ENCODE measurements around the gene LIPA.
"Not testable (repeated sequence)": the region's sequence is repeated elsewhere in the genome, so short reads cannot be mapped to it uniquely, and the experiment has no call there.

LIPA gene

GRCh38 chr10:89204621-89205185 lies 46.9 kb downstream of the LIPA start:
- Histone ChIP-seq H3K27me3 (replicated peaks) (peaks cover 6% of the 10 kb centered on the region), H3K36me3 (replicated peaks) (no peaks in the 10 kb centered on the region), H3K4me3 (ENCODE audit: low read depth, low read length) (no peak overlapping the region), H3K27ac (no peak overlapping the region)
- TF ChIP-seq, protein P1, sequence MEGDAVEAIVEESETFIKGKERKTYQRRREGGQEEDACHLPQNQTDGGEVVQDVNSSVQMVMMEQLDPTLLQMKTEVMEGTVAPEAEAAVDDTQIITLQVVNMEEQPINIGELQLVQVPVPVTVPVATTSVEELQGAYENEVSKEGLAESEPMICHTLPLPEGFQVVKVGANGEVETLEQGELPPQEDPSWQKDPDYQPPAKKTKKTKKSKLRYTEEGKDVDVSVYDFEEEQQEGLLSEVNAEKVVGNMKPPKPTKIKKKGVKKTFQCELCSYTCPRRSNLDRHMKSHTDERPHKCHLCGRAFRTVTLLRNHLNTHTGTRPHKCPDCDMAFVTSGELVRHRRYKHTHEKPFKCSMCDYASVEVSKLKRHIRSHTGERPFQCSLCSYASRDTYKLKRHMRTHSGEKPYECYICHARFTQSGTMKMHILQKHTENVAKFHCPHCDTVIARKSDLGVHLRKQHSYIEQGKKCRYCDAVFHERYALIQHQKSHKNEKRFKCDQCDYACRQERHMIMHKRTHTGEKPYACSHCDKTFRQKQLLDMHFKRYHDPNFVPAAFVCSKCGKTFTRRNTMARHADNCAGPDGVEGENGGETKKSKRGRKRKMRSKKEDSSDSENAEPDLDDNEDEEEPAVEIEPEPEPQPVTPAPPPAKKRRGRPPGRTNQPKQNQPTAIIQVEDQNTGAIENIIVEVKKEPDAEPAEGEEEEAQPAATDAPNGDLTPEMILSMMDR (IDR thresholded peaks at IDR 0.05; ENCODE audit: low read depth, low read length, missing control alignments) = no peak
- in situ Hi-C loops (cut with HindIII; ENCODE audit: low pct_ligation_motif_present, low sequenced_read_pairs) = loop anchor here (25.0 kb wide), 1 partner anchor 192 kb away; no protein-coding TSS in a partner anchor
- DNase-seq = no peak

- no peak overlapping the region for H3K27ac ChIP-seq
- TF ChIP-seq, protein P1 (IDR thresholded peaks at IDR 0.05; ENCODE audit: low read depth, low read length, missing control alignments) = no peak
- H3K36me3 ChIP-seq (replicated peaks) = no peaks in the 10 kb centered on the region
- in situ Hi-C loops (cut with HindIII; ENCODE audit: low pct_ligation_motif_present, low sequenced_read_pairs) = loop anchor here (25.0 kb wide), 1 partner anchor 191 kb away; no protein-coding TSS in a partner anchor
- H3K27me3 ChIP-seq (replicated peaks) = peaks cover 6% of the 10 kb centered on the region
- no peak overlapping the region for H3K4me3 ChIP-seq (ENCODE audit: low read depth, low read length)
- DNase-seq = no peak
Measured at GRCh38 chr10:89203237-89203636, 48.3 kb downstream of the LIPA start.

DNA sequence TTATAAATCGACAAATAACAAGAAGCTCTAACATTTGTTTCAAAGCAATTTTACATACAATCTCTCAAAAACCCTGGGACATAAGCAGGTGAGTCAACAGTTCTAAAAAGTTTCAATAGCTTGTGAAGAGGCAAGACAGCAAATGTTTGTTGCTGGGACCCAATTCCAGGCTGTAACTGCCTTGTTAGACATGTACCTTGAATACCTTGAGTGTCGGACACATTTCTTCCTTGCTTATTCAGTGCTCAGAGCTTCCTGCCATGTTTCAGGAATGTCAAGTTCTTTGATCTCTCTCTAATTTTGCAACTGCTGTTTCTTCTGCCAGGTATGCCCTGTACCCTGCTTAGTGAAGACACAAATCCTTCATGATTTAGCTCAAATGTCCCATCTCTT lies 49.5 kb downstream of the LIPA start:
- no peaks in the 10 kb centered on the region for H3K36me3 ChIP-seq (replicated peaks)
- no peak overlapping the region for H3K27ac ChIP-seq
- no peak for DNase-seq
- TF ChIP-seq, protein P1 (IDR thresholded peaks at IDR 0.05; ENCODE audit: low read depth, low read length, missing control alignments) = no peak
- H3K4me3 ChIP-seq (ENCODE audit: low read depth, low read length) = no peak overlapping the region
- in situ Hi-C loops (cut with HindIII; ENCODE audit: low pct_ligation_motif_present, low sequenced_read_pairs) = loop anchor here (25.0 kb wide), 1 partner anchor 190 kb away; no protein-coding TSS in a partner anchor
- peaks cover 6% of the 10 kb centered on the region for H3K27me3 ChIP-seq (replicated peaks)

GRCh38 chr10:89201345-89202032 lies 50.1 kb downstream of the LIPA start:
- TF ChIP-seq, protein P1 (IDR thresholded peaks at IDR 0.05; ENCODE audit: low read depth, low read length, missing control alignments) = no peak
- no peak overlapping the region for H3K27ac ChIP-seq
- H3K36me3 ChIP-seq (replicated peaks) = no peaks in the 10 kb centered on the region
- in situ Hi-C loops (cut with HindIII; ENCODE audit: low pct_ligation_motif_present, low sequenced_read_pairs) = loop anchor here (25.0 kb wide), 1 partner anchor 189 kb away; no protein-coding TSS in a partner anchor
- H3K27me3 ChIP-seq (replicated peaks) = peaks cover 2% of the 10 kb centered on the region
- DNase-seq = no peak
- no peak overlapping the region for H3K4me3 ChIP-seq (ENCODE audit: low read depth, low read length)

DNA sequence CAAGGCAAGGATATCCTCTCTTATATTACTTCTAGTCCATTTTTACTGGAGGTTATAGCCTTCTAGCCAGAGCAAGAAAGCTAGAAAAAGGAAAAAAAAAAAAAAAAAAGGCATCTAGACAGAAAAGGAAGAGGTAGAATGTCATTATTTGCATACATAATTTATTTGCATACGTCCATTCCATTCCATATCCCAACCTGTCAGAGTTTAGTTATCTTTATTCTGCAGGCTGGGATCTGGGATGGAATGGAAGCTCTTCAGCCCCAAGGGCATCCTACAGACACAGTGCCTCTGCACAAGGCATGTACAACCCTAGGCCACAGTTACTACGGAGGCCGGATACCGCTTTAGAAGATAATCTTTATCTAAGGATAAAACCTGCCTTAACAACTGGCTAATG lies 54.1 kb downstream of the LIPA start:
- no peaks in the 10 kb centered on the region for H3K36me3 ChIP-seq (replicated peaks)
- H3K4me3 ChIP-seq (ENCODE audit: low read depth, low read length) = no peak overlapping the region
- DNase-seq = no peak
- H3K27ac ChIP-seq = no peak overlapping the region
- no peaks in the 10 kb centered on the region for H3K27me3 ChIP-seq (replicated peaks)
- in situ Hi-C loops (cut with HindIII; ENCODE audit: low pct_ligation_motif_present, low sequenced_read_pairs) = no loop called here
- TF ChIP-seq, protein P1 (IDR thresholded peaks at IDR 0.05; ENCODE audit: low read depth, low read length, missing control alignments) = no peak

- H3K36me3 ChIP-seq (replicated peaks); H3K27me3 ChIP-seq (replicated peaks); H3K27ac ChIP-seq; DNase-seq; H3K4me3 ChIP-seq (ENCODE audit: low read depth, low read length); in situ Hi-C loops (cut with HindIII; ENCODE audit: low pct_ligation_motif_present, low sequenced_read_pairs): not testable (repeated sequence)
Measured at GRCh38 chr10:89191301-89191700, 60.3 kb downstream of the LIPA start.

All from brain microvascular endothelial cell (primary cell).